IPS-15b (cell line): ENCODE results near the gene AANAT.

ENCODE experiments used
- H3K27me3 ChIP-seq: one replicate; pipeline ENCODE4 v1.6.1; 2013; ENCODE audit warnings: low read length; ENCODE audit not compliant: control insufficient read depth, insufficient read depth
- H3K36me3 ChIP-seq: one replicate; pipeline ENCODE4 v1.6.1; 2013; ENCODE audit warnings: low read length; ENCODE audit not compliant: control insufficient read depth, insufficient read depth
- H3K4me1 ChIP-seq: one replicate; pipeline ENCODE4 v1.6.1; 2013; ENCODE audit warnings: mild to moderate bottlenecking, low read length; ENCODE audit not compliant: control insufficient read depth, insufficient read depth
- H3K4me3 ChIP-seq: one replicate; pipeline ENCODE4 v1.5.1; 2013; ENCODE audit warnings: low read depth, low read length
- H3K9ac ChIP-seq: one replicate; pipeline ENCODE4 v1.6.1; 2013; ENCODE audit warnings: low read depth, mild to moderate bottlenecking, low read length
- H3K9me3 ChIP-seq: one replicate; pipeline ENCODE4 v1.6.1; 2013; ENCODE audit warnings: mild to moderate bottlenecking, low read length; ENCODE audit not compliant: control insufficient read depth, insufficient read depth

The AANAT gene

GRCh38 chr17:76467366-76467765 is at the start of gene AANAT:
AANAT (plus strand) TSS chr17:76467603; CDS start chr17:76468747, 1,144 bp downstream.
- Histone ChIP-seq H3K9ac (no peak within 1 kb of the TSS), H3K9me3 (no peaks in the 10 kb centered on the region), H3K36me3 (peaks cover 8% of the 10 kb centered on the region), H3K4me3 (no peak within 1 kb of the TSS), H3K27me3 (peaks cover 2% of the 10 kb centered on the region), H3K4me1 (peaks cover 2% of the 10 kb centered on the region)

- no peaks in the 10 kb centered on the region for H3K9me3 ChIP-seq
- no peaks in the 10 kb centered on the region for H3K4me1 ChIP-seq
- H3K27me3 ChIP-seq, result no peaks in the 10 kb centered on the region
- peaks cover 15% of the 10 kb centered on the region for H3K36me3 ChIP-seq
- H3K4me3 ChIP-seq, result no peak overlapping the region
- no peak overlapping the region for H3K9ac ChIP-seq
Measured at GRCh38 chr17:76419576-76420260, 47.7 kb upstream of the AANAT start.

GRCh38 chr17:76420356-76421043 is 46.9 kb upstream of the AANAT start:
- Histone ChIP-seq H3K36me3 (peaks cover 15% of the 10 kb centered on the region), H3K4me3 (no peak overlapping the region), H3K4me1 (no peaks in the 10 kb centered on the region), H3K9ac (no peak overlapping the region), H3K27me3 (no peaks in the 10 kb centered on the region), H3K9me3 (no peaks in the 10 kb centered on the region)

DNA sequence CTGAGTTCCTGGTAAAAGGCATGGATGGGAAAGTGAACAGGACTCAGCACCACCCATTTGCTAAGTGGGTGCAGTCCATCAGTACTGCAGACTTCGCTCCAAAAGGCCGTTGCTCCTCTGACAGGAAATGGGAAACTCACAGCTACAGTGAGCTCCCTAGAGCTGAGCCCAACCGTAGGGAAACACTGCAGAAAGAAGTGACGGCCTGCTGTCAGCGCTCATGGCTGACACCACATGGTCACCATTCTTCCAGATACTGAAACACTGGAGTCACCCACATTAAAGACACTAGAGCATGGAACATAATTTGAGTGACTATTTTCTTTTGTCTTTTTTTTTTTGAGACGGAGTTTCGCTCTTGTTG is 46.4 kb upstream of the AANAT start:
- H3K9ac ChIP-seq, result no peak overlapping the region
- no peaks in the 10 kb centered on the region for H3K4me1 ChIP-seq
- H3K27me3 ChIP-seq, result no peaks in the 10 kb centered on the region
- H3K9me3 ChIP-seq, result no peaks in the 10 kb centered on the region
- peaks cover 15% of the 10 kb centered on the region for H3K36me3 ChIP-seq
- no peak overlapping the region for H3K4me3 ChIP-seq

DNA sequence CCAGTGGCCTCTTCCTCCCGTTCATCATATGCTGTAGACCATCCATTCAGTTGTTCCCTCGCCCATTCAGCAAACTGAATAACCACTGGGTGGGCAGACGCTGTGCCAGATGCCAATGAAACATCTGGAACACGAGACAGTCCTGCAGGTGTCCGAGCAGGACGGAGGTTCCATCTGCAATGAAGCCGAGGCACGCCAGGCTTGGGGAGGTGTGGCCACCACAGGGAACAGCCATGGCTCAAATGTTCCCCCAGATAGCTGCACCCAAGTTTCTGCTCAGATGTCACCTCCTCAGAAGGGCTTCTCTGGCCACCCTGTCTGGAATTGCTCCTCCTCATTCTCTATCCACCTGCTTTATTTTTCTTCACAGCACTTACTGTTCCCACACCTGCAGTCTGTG is 45.0 kb upstream of the AANAT start:
- no peaks in the 10 kb centered on the region for H3K27me3 ChIP-seq
- H3K4me3 ChIP-seq, result no peak overlapping the region
- H3K4me1 ChIP-seq, result no peaks in the 10 kb centered on the region
- H3K9me3 ChIP-seq, result no peaks in the 10 kb centered on the region
- no peak overlapping the region for H3K9ac ChIP-seq
- peaks cover 10% of the 10 kb centered on the region for H3K36me3 ChIP-seq

DNA sequence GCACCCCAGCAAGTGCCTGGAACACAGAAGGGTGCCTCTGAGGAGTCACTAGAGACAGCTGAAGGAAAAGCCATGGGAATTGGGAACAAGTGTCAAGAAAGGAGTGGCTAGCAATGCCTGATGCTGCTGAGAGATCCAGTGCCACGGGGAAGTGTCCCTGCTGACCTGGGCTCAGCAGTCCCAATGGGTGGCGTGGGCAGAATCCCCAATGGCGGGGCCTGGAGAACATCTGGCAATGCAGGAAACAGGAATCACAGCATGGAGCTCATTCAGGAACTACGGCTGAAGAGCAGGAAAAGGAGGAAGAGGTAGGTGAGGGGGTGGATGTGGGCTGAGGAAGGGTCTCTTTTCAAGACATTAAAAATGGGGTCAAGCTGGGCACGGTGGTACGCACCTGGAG is 44.5 kb upstream of the AANAT start:
- Histone ChIP-seq H3K36me3 (peaks cover 6% of the 10 kb centered on the region), H3K9me3 (no peaks in the 10 kb centered on the region), H3K9ac (no peak overlapping the region), H3K4me1 (no peaks in the 10 kb centered on the region), H3K27me3 (no peaks in the 10 kb centered on the region), H3K4me3 (no peak overlapping the region)

DNA sequence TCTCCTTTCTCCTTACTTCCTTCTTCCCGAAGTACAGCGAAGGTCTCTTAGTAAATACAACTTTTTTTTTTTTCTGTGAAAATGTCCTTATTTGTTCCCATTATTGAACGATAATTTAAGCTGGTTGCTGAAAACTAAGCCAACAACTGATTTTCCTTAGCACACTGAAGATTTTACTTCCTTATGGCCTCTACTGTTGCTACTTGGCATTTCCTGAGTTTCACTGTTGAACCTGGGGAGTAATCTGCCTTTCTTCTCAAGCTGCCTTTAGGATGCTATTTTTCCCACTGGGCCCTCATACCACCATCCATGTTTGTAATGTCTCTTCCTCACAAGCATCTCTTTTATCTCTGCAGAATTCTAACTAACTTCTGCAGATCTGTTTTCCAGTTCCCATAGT is 40.5 kb upstream of the AANAT start:
- Histone ChIP-seq H3K27me3 (no peaks in the 10 kb centered on the region), H3K4me3 (no peak overlapping the region), H3K4me1 (peaks cover 2% of the 10 kb centered on the region), H3K9ac (no peak overlapping the region), H3K9me3 (no peaks in the 10 kb centered on the region), H3K36me3 (peaks cover 3% of the 10 kb centered on the region)

GRCh38 chr17:76427501-76428231 is 39.7 kb upstream of the AANAT start:
- peaks cover 3% of the 10 kb centered on the region for H3K36me3 ChIP-seq
- H3K9ac ChIP-seq, result no peak overlapping the region

DNA sequence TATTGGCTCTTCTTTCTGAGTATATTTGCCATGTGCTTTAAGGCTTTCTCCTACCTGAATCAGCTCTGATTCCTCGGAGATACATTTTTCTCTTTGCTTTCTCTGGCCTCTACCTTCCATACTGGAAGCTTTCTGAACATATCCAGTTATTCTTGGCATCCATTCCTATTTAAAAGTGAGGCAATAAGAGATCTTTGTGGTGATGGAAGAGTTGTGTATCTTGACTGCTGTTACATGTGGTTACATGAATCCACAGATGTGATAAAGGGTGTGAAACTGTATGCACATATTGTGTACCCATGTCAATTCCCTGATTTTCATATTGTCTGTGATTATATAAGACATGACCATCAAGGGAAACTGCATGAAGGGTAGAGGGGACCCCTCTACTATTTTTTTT is 38.9 kb upstream of the AANAT start:
- Histone ChIP-seq H3K27me3 (no peaks in the 10 kb centered on the region), H3K4me1 (peaks cover 5% of the 10 kb centered on the region), H3K4me3 (no peak overlapping the region), H3K9ac (no peak overlapping the region), H3K9me3 (no peaks in the 10 kb centered on the region), H3K36me3 (no peaks in the 10 kb centered on the region)

More at GRCh38 chr17:76427501-76428231, 39.7 kb upstream of the AANAT start:
- Histone ChIP-seq H3K4me3 (no peak overlapping the region), H3K27me3 (no peaks in the 10 kb centered on the region), H3K9me3 (no peaks in the 10 kb centered on the region), H3K4me1 (peaks cover 5% of the 10 kb centered on the region)

- no peak overlapping the region for H3K9ac ChIP-seq
- no peaks in the 10 kb centered on the region for H3K36me3 ChIP-seq
- H3K27me3 ChIP-seq, result no peaks in the 10 kb centered on the region
- H3K9me3 ChIP-seq, result no peaks in the 10 kb centered on the region
- no peak overlapping the region for H3K4me3 ChIP-seq
- peaks cover 5% of the 10 kb centered on the region for H3K4me1 ChIP-seq
Measured at GRCh38 chr17:76431509-76431908, 35.9 kb upstream of the AANAT start.

DNA sequence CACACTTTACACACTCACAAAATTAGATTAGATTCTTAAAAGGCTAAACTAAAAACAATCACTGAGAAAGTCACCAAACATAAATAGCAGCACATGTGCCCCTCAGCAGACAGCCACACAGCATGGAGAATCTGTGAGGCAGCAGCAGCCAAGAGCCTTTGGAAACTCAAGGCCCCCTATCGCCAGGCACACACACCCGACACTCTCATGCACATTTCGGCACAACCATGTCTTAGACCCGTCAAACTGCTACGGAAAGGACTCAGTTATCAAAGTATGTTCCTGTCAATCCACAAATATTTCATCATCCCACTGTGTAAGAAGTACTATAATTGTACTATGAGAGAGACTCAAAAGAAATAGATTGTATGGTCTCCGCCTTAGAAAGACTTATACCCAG is 35.4 kb upstream of the AANAT start:
- no peak overlapping the region for H3K4me3 ChIP-seq
- no peaks in the 10 kb centered on the region for H3K36me3 ChIP-seq
- no peaks in the 10 kb centered on the region for H3K27me3 ChIP-seq
- no peaks in the 10 kb centered on the region for H3K9me3 ChIP-seq
- H3K4me1 ChIP-seq, result peaks cover 9% of the 10 kb centered on the region
- no peak overlapping the region for H3K9ac ChIP-seq
